Glutamatergic neuron (in vitro differentiated cells): ENCODE measurements around the gene MICB. TPM values are rescaled to one million over a fixed set of nuclear protein-coding genes. Genes with fewer than 3 reads are reported as not detected.

Source experiments
- DNase-seq: peaks from one replicate; pipeline ENCODE4 v3.0.0; 2022
- H3K27ac Mint-ChIP-seq: one replicate; pipeline ENCODE4 v1.8.0; 2020; ENCODE audit warnings: mild to moderate bottlenecking, mixed read lengths, inconsistent platforms; ENCODE audit not compliant: unreplicated experiment
- H3K27me3 Mint-ChIP-seq: one replicate; pipeline ENCODE4 v1.8.0; 2020; ENCODE audit warnings: mild to moderate bottlenecking, moderate library complexity, mixed read lengths, inconsistent platforms; ENCODE audit not compliant: unreplicated experiment
- H3K36me3 Mint-ChIP-seq: one replicate; pipeline ENCODE4 v1.8.0; 2020; ENCODE audit warnings: mild to moderate bottlenecking, mixed read lengths, inconsistent platforms; ENCODE audit not compliant: unreplicated experiment
- H3K4me1 Mint-ChIP-seq: one replicate; pipeline ENCODE4 v1.8.0; 2020; ENCODE audit warnings: mild to moderate bottlenecking, low read depth, mixed read lengths, inconsistent platforms; ENCODE audit not compliant: unreplicated experiment
- H3K4me3 Mint-ChIP-seq: one replicate; pipeline ENCODE4 v1.8.0; 2020; ENCODE audit warnings: mild to moderate bottlenecking, mixed read lengths, inconsistent platforms; ENCODE audit not compliant: unreplicated experiment
- H3K9me3 Mint-ChIP-seq: one replicate; pipeline ENCODE4 v1.8.0; 2020; ENCODE audit warnings: mild to moderate bottlenecking, moderate library complexity, mixed read lengths, inconsistent platforms; ENCODE audit not compliant: unreplicated experiment
- total RNA-seq: library from RNA; stranded (reverse); fragmentation: NEBNext Ultra II Directional; extraction: Animal tissue kit (Norgen Biotek cat#: 25700); gene quantifications from one replicate; pipeline ENCODE4 v1.2.1, GENCODE V29; 2021; ENCODE audit not compliant: unreplicated experiment
- TF ChIP-seq, protein P1 (sequence below): fragments of 200-600 bp; sonication (generic); IDR thresholded peaks from one replicate; pipeline ENCODE4 v1.5.0; 2021; ENCODE audit not compliant: partially characterized antibody, unreplicated experiment

MICB gene
- total RNA-seq, 1 donor from 2014 or later: 3.6 TPM

DNA sequence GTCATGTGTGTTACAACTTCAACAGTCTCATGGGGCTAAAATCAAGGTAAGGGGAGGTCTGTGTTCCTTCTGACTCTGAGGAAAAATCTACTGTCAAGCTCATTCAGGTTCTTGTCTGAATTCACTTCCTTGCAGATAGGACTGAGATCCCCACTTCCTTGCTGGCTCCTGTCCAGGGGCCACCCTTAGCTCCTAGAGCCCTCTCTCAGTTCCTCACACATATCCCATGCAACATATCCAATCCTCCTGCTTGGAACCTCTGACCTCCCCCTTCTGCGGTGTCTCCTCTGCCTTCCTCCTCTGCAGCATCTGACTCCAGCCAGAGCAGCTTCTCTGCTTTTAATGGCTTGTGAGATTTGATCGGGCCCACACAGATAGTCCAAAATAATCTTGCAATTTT is 27.1 kb upstream of the MICB start:
- TF ChIP-seq, protein P1, sequence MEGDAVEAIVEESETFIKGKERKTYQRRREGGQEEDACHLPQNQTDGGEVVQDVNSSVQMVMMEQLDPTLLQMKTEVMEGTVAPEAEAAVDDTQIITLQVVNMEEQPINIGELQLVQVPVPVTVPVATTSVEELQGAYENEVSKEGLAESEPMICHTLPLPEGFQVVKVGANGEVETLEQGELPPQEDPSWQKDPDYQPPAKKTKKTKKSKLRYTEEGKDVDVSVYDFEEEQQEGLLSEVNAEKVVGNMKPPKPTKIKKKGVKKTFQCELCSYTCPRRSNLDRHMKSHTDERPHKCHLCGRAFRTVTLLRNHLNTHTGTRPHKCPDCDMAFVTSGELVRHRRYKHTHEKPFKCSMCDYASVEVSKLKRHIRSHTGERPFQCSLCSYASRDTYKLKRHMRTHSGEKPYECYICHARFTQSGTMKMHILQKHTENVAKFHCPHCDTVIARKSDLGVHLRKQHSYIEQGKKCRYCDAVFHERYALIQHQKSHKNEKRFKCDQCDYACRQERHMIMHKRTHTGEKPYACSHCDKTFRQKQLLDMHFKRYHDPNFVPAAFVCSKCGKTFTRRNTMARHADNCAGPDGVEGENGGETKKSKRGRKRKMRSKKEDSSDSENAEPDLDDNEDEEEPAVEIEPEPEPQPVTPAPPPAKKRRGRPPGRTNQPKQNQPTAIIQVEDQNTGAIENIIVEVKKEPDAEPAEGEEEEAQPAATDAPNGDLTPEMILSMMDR: no peak

DNA sequence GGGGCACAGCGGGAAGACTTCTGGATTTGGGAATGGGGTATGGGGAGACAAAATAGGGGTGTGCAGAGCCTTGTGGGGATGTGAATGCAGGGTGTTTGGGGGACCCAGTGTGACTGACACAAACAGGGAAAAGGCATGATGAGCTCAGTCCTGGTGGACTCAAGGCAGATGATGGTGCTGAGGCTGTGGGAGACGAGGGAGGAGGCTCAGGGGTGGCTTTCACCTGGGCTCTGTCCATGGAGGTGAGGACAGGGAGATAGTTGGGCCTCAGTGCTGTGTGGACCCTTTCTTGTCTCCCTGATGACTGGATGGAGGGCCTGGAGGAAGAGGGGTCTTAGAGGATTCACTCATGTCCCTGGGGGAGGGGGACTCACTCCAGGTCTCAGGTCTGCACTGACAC is 26.2 kb upstream of the MICB start:
- Mint-ChIP-seq H3K4me3 (no peak overlapping the region), H3K36me3 (peaks cover 7% of the 10 kb centered on the region), H3K27me3 (peaks cover 8% of the 10 kb centered on the region), H3K9me3 (no peaks in the 10 kb centered on the region), H3K27ac (no peak overlapping the region), H3K4me1 (no peaks in the 10 kb centered on the region)
- no peak for DNase-seq
- TF ChIP-seq, protein P1: no peak

More for the DNA sequence above, 27.1 kb upstream of the MICB start:
- Mint-ChIP-seq H3K4me3 (no peak overlapping the region), H3K27ac (no peak overlapping the region), H3K36me3 (peaks cover 7% of the 10 kb centered on the region), H3K4me1 (no peaks in the 10 kb centered on the region), H3K27me3 (peaks cover 8% of the 10 kb centered on the region), H3K9me3 (no peaks in the 10 kb centered on the region)
- DNase-seq: no peak

DNA sequence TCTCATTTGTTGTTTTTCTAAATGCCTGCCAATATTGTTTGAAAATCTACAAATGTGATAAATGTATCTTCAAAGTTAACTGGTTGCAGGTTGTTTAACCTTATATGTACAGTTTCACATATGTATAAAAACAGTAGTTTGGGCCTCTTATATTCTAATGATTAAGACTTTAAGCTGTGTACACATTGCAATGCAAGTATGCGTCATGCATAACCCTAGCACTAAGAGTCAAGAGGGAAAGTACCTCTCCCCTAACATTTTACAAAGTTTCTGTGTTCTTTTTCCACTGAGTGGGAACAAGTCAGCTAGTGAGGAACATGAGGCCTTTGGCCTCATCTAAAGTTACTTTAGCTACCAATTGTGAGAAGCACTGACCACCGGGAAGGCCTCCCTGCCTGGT is 25.7 kb upstream of the MICB start:
- DNase-seq: no peak
- no peaks in the 10 kb centered on the region for H3K9me3 Mint-ChIP-seq
- no peak overlapping the region for H3K27ac Mint-ChIP-seq

DNA sequence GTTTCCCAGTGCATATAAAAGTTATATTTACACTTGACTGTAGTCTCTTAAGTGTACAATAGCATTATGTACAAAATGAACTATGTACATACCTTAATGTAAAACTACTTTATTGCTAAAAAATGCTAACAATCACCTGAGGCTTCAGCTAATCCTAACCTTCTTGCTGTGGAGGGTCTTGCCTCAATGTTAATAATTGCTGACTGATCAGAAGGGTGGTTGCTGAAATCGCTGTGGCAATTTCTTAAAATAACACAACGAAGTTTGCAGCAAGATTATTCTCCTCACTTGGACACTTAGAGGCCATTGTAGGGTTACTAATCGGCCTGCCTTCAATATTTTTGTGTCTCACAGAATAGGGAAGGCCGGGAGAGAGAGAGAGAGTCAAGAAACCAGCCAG is 24.7 kb upstream of the MICB start:
- no peak for DNase-seq
- Mint-ChIP-seq H3K4me3 (no peak overlapping the region), H3K27me3 (peaks cover 8% of the 10 kb centered on the region), H3K36me3 (peaks cover 7% of the 10 kb centered on the region), H3K27ac (no peak overlapping the region), H3K4me1 (no peaks in the 10 kb centered on the region), H3K9me3 (no peaks in the 10 kb centered on the region)
- TF ChIP-seq, protein P1: no peak

More for the DNA sequence above, 25.7 kb upstream of the MICB start:
- H3K4me3 Mint-ChIP-seq: no peak overlapping the region
- no peaks in the 10 kb centered on the region for H3K4me1 Mint-ChIP-seq
- H3K36me3 Mint-ChIP-seq: peaks cover 7% of the 10 kb centered on the region
- TF ChIP-seq, protein P1: no peak
- peaks cover 8% of the 10 kb centered on the region for H3K27me3 Mint-ChIP-seq

DNA sequence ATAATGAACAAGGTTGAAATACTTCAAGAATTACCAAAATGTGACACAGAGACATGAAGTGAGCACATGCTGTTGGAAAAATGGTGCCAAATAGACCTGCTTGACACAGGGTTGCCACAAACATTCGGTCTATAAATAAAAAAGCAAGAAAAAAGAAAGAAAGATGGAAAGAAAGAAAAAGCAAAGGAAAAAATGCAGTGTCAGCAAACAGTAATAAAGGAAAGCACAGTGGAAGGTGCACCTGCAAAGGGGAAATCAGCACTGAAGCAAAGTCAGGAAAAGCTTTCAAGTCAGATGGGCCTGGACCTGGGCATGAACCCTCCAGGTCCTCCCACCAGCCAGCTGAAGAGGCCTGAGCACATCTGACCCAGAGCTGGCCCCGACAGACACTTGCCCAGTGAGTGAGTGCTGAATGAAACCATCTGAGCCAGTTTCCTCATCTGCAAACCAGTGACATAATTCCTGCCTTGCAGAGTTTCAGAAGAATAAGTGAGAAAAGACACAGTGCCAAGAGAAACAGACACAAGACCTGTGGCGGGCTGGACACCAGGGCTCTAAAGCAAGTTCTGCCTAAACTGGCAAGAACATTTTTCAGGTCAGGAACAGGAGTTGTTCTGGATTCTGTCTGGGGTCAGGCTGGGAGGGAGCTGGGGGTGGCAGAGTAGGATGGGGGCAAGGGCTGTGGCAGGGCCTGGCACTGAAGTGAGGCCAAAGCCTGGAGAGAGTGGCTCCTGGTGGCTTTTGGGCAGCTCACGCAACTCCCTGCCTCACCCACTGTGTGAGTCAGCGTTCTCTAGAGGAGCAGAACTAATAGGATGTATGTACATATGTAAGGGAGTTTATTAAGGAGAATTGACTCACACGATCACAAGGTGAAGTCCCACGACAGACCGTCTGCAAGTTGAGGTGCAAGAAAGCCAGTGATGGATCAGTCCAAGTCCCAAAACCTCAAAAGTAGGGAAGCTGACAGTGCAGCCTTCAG is 23.9 kb upstream of the MICB start:
- Mint-ChIP-seq H3K9me3 (no peaks in the 10 kb centered on the region), H3K27ac (no peak overlapping the region), H3K27me3 (peaks cover 9% of the 10 kb centered on the region), H3K4me1 (peaks cover 2% of the 10 kb centered on the region), H3K36me3 (peaks cover 7% of the 10 kb centered on the region), H3K4me3 (no peak overlapping the region)
- DNase-seq: no peak
- TF ChIP-seq, protein P1: no peak
